Endothelial cell of hepatic sinusoid (primary cell): ENCODE results near the gene RHOV.

Experiments used
- in situ Hi-C: cut with HindIII; loops from 2 replicates; pipeline ENCODE4 v1.10.0; 2017; ENCODE audit warnings: low sequenced_read_pairs

Gene RHOV

GRCh38 chr15:40906091-40906990, 32.3 kb upstream of the RHOV start:
- in situ Hi-C loops: loop anchor here (5.0 kb wide), 3 partner anchors 56 to 271 kb away; no protein-coding TSS in a partner anchor

- in situ Hi-C loops: loop anchor here (5.0 kb wide), 3 partner anchors 58 to 273 kb away; no protein-coding TSS in a partner anchor
Measured at GRCh38 chr15:40904552-40905201, 30.6 kb upstream of the RHOV start.

GRCh38 chr15:40902605-40903561, 28.8 kb upstream of the RHOV start:
- in situ Hi-C loops: no loop called here

- in situ Hi-C loops: no loop called here
Measured at GRCh38 chr15:40901053-40901443, 27.0 kb upstream of the RHOV start.

GRCh38 chr15:40900256-40901052, 26.4 kb upstream of the RHOV start:
- in situ Hi-C loops: no loop called here

GRCh38 chr15:40899536-40900207, 25.6 kb upstream of the RHOV start:
- in situ Hi-C loops: no loop called here

GRCh38 chr15:40894681-40895448, 20.8 kb upstream of the RHOV start:
- in situ Hi-C loops: no loop called here

- in situ Hi-C loops: no loop called here
Measured at GRCh38 chr15:40893733-40894680, 20.0 kb upstream of the RHOV start, which contains the start of gene VPS18. Gene VPS18, plus strand, starts transcription at chr15:40894450. Its CDS starts 319 bp downstream, at chr15:40894769.

GRCh38 chr15:40893019-40893670, 19.1 kb upstream of the RHOV start:
- in situ Hi-C loops: no loop called here

- in situ Hi-C loops: no loop called here
Measured at GRCh38 chr15:40892447-40893012, 18.5 kb upstream of the RHOV start.

GRCh38 chr15:40891810-40892446, 17.9 kb upstream of the RHOV start:
- in situ Hi-C loops: no loop called here

- in situ Hi-C loops: no loop called here
Measured at GRCh38 chr15:40891138-40891537, 17.1 kb upstream of the RHOV start.

- in situ Hi-C loops: loop anchor here (5.0 to 10.0 kb wide), 4 partner anchors 52 to 184 kb away; no protein-coding TSS in a partner anchor
Measured at GRCh38 chr15:40889112-40889511, 15.1 kb upstream of the RHOV start.

GRCh38 chr15:40886586-40886985, 12.6 kb upstream of the RHOV start:
- in situ Hi-C loops: loop anchor here (5.0 to 10.0 kb wide), 4 partner anchors 49 to 182 kb away; no protein-coding TSS in a partner anchor

GRCh38 chr15:40881351-40881750, 7.3 kb upstream of the RHOV start:
- in situ Hi-C loops: loop anchor here (10.0 kb wide), 2 partner anchors 137 to 177 kb away; no protein-coding TSS in a partner anchor

GRCh38 chr15:40879609-40880008, 5.6 kb upstream of the RHOV start:
- in situ Hi-C loops: loop anchor here (10.0 kb wide), 2 partner anchors 135 to 175 kb away; no protein-coding TSS in a partner anchor
